Thyroid gland (tissue), 4 donors: ENCODE results near the gene HS6ST1. TPM values are rescaled to one million over a fixed set of nuclear protein-coding genes. Genes with fewer than 3 reads are reported as not detected.

Experiments used
- DNase-seq, 2 donors: peaks; one replicate each; pipeline ENCODE4 v3.0.0-alpha.2; 2019
- H3K27ac ChIP-seq, 3 donors: fragments of 200-600 bp; sonication (generic); 1 replicate in 2 of 3; 2 replicates in 1 of 3; pipeline ENCODE4 v1.5.1; 2016 to 2019; ENCODE audit warnings: mild to moderate bottlenecking in 1 of 3, moderate library complexity in 1 of 3
- H3K27me3 ChIP-seq: fragments of 200-600 bp; sonication (generic); one replicate; pipeline ENCODE4 v1.5.1; 2019
- H3K36me3 ChIP-seq, 2 donors: fragments of 200-600 bp; sonication (generic); one replicate each; pipeline ENCODE4 v1.5.1; 2016 to 2019
- H3K4me1 ChIP-seq, 2 donors: fragments of 200-600 bp; sonication (generic); one replicate each; pipeline ENCODE4 v1.5.1; 2017 to 2019
- H3K4me3 ChIP-seq, 3 donors: fragments of 200-600 bp; sonication (generic); replicated peaks in 1 of 3; 1 replicate in 2 of 3; 2 replicates in 1 of 3; pipeline ENCODE4 v1.5.1; 2016; ENCODE audit warnings: mild to moderate bottlenecking in 1 of 3
- H3K9me3 ChIP-seq: fragments of 200-600 bp; sonication (generic); one replicate; pipeline ENCODE4 v1.5.1; 2017
- CTCF ChIP-seq, 6 experiments: fragments of 200-600 bp in 3 of 6; fragments of 450-650 bp in 3 of 6; sonication (generic) in 3 of 6; IDR thresholded peaks; one replicate each; pipeline ENCODE4 v1.5.1; 2016 to 2019; ENCODE audit warnings: antibody characterized with exemption in 6 of 6, mild to moderate bottlenecking in 2 of 6, inconsistent platforms in 1 of 6, moderate library complexity in 1 of 6
- POLR2A ChIP-seq, 2 donors: fragments of 450-650 bp; IDR thresholded peaks; one replicate each; pipeline ENCODE4 v1.6.1; 2017; ENCODE audit warnings: antibody characterized with exemption in 2 of 2, mild to moderate bottlenecking in 2 of 2, moderate library complexity in 1 of 2
- WGBS, 2 donors: methylation state at CpG; one replicate each; pipeline ENCODE4 v1.1.5; 2017; 5-methylcytosine and 5-hydroxymethylcytosine counted together
- intact Hi-C: fragments of 100-400 bp; cut with DNase I; formaldehyde crosslinking; loops from one replicate; pipeline ENCODE4 v1.15.1; 2023
- total RNA-seq, 4 donors: library from RNA; depleted of rRNA; stranded (reverse); fragments of >200 nt; gene quantifications; one replicate each; pipeline ENCODE4 v1.2.3, GENCODE V29; 2016

The HS6ST1 gene
- total RNA-seq, 4 donors from 2014 or later: 27.1 to 35.6 (median 32.5) TPM

- 79 to 84% methylated on average over 4 to 9 of the region's 10 CpGs for WGBS, 2 donors
- peaks cover 0 to 18% of the 10 kb centered on the region in 2 donors for H3K4me1 ChIP-seq
- no peak overlapping the region for H3K27ac ChIP-seq
- H3K9me3 ChIP-seq: no peaks in the 10 kb centered on the region
- TF ChIP-seq CTCF (IDR thresholded peaks at IDR 0.05) (no peak), POLR2A (IDR thresholded peaks at IDR 0.05) (no peak)
- no peaks in the 10 kb centered on the region for H3K27me3 ChIP-seq
- no peak overlapping the region for H3K4me3 ChIP-seq
- intact Hi-C loops: no loop called here
- no peaks in the 10 kb centered on the region for H3K36me3 ChIP-seq
- DNase-seq: no peak
Observed at GRCh38 chr2:128289439-128289838, 29.2 kb downstream of the HS6ST1 start.

GRCh38 chr2:128288781-128289180, 29.9 kb downstream of the HS6ST1 start:
- no peak for DNase-seq
- H3K27me3 ChIP-seq: no peaks in the 10 kb centered on the region
- H3K4me3 ChIP-seq: no peak overlapping the region
- 95% methylated on average over 7 to 9 of the region's 9 CpGs for WGBS, 2 donors
- peaks cover 0 to 18% of the 10 kb centered on the region in 2 donors for H3K4me1 ChIP-seq
- TF ChIP-seq CTCF (IDR thresholded peaks at IDR 0.05): no peak
- TF ChIP-seq POLR2A (IDR thresholded peaks at IDR 0.05): no peak
- intact Hi-C loops: no loop called here
- no peaks in the 10 kb centered on the region for H3K36me3 ChIP-seq
- H3K9me3 ChIP-seq: no peaks in the 10 kb centered on the region
- no peak overlapping the region for H3K27ac ChIP-seq

- no peak for DNase-seq
- Histone ChIP-seq H3K36me3 (no peaks in the 10 kb centered on the region), H3K9me3 (no peaks in the 10 kb centered on the region), H3K27me3 (no peaks in the 10 kb centered on the region), H3K4me3 (no peak overlapping the region), H3K27ac (no peak overlapping the region), H3K4me1 (peaks cover 0 to 22% of the 10 kb centered on the region in 2 donors)
- WGBS, 2 donors: 88 to 92% methylated on average over 6 to 20 of the region's 23 CpGs
- intact Hi-C loops: no loop called here
- TF ChIP-seq CTCF (IDR thresholded peaks at IDR 0.05) (no peak), POLR2A (IDR thresholded peaks at IDR 0.05) (no peak)
Observed at GRCh38 chr2:128287780-128288735, 30.6 kb downstream of the HS6ST1 start.

GRCh38 chr2:128286905-128287779, 31.5 kb downstream of the HS6ST1 start:
- DNase-seq: no peak
- Histone ChIP-seq H3K27ac (peak overlapping the region in 1 of 3 donors; percentile 33), H3K27me3 (no peaks in the 10 kb centered on the region), H3K4me3 (no peak overlapping the region), H3K4me1 (peaks cover 0 to 23% of the 10 kb centered on the region in 2 donors), H3K9me3 (no peaks in the 10 kb centered on the region), H3K36me3 (no peaks in the 10 kb centered on the region)
- WGBS, 2 donors: 91 to 93% methylated on average over 5 of the region's 12 CpGs
- no peak for TF ChIP-seq CTCF (IDR thresholded peaks at IDR 0.05)
- no peak for TF ChIP-seq POLR2A (IDR thresholded peaks at IDR 0.05)
- intact Hi-C loops: no loop called here
